ENCODE measurements around the gene FHOD3. TPM values are rescaled to one million over a fixed set of nuclear protein-coding genes. Genes with fewer than 3 reads are reported as not detected.

FHOD3 gene
- total RNA-seq, 1 experiment from 2014 or later, result 0.10 TPM

DNA sequence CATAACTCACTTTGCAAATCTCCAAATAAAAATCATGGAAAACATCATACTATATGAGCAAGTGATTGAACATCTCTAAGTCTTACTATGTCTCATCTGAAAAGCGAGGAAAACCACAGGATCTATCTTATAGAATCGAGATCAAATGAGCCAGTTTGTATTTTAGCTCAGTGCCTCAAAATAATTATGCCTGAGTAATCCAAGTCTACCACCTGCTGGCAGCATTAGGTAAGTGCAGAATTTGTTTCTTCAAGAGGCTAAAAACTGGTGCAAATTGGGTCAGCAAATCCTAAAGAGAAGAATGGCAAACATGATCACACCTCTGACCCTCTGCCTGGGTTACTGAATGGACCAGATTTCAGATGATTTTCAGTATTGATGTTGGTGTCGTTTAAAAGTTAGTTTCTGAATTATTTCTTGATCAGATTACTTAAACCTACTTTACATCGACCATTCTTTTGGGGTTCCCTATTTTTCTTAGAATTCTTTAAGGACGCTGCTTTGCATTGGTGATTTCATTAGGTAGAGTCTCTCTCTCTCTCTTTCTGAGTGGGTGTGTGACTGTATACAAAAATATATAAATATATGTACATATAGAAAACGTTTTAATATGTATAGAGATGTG is 12.7 kb upstream of the FHOD3 start:
- no peak for DNase-seq
- no peaks in the 10 kb centered on the region for H3K36me3 ChIP-seq
- H3K27me3 ChIP-seq, result no peaks in the 10 kb centered on the region
- no peak overlapping the region for H3K4me3 ChIP-seq
- no peaks in the 10 kb centered on the region for H3K9me3 ChIP-seq

DNA sequence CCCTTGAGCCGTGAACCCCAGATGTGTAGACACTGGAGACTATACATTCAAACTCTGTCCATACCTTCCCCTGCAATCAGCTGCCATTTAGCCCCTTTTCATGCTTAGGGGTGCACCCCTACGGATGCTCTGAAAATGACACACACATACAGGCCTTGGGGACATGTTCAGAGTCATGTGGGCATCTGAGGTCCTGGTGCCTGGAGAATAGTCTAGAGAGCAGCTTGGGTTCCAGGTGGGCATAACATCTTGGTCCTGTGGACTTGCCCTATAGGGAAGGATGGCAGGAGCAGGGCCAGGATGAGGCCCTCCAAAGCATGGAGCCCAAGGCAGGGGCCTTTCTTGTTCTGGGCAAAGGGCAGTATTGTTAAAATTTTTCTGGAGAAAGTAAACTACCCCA is 9.9 kb upstream of the FHOD3 start:
- DNase-seq, result no peak
- no peak overlapping the region for H3K4me3 ChIP-seq
- H3K27me3 ChIP-seq, result no peaks in the 10 kb centered on the region
- H3K36me3 ChIP-seq, result no peaks in the 10 kb centered on the region
- no peaks in the 10 kb centered on the region for H3K9me3 ChIP-seq

DNA sequence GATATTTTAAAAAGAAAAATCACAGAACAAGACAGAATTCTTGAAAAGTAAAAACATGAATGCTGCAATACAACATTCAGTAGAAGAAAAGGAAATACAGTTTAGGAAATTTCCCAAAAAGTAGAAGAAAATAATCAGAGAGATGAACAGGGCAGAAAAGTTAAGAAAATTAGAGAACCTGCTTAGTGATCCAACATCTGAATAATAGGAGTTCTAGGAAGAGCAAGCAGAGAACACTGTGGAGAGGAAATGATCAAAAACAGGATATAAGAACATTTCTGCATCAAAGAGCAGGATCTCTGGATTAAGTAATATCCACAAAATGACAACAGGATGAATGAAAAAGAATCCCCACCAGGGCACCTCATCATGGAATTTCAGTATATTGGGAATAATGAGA is 8.8 kb upstream of the FHOD3 start:
- Histone ChIP-seq H3K36me3 (no peaks in the 10 kb centered on the region), H3K9me3 (no peaks in the 10 kb centered on the region), H3K27me3 (no peaks in the 10 kb centered on the region), H3K4me3 (no peak overlapping the region)
- no peak for DNase-seq

DNA sequence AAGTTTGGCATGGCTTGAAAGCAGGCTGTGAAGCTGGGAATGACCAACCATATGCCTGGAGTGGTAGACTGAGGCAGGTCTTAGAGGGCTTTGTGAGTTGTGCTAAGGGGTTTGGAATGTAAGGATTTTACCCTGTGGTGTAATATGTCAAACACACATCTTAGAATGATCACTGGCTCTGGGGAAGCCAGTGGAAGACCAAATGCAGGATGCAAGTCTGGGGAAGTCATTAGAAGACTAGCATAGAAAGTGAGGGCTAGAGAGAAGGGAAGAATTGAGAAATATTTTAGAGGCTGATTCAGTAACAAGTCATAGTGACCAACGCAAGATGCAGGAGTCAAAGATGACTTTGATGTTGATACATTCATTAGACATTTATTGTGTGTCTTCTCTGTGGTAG is 3.5 kb upstream of the FHOD3 start:
- Histone ChIP-seq H3K9me3 (no peaks in the 10 kb centered on the region), H3K4me3 (no peak overlapping the region), H3K36me3 (no peaks in the 10 kb centered on the region), H3K27me3 (peaks cover 6% of the 10 kb centered on the region; the same call in 1 of the 2 replicates)
- no peak for DNase-seq

DNA sequence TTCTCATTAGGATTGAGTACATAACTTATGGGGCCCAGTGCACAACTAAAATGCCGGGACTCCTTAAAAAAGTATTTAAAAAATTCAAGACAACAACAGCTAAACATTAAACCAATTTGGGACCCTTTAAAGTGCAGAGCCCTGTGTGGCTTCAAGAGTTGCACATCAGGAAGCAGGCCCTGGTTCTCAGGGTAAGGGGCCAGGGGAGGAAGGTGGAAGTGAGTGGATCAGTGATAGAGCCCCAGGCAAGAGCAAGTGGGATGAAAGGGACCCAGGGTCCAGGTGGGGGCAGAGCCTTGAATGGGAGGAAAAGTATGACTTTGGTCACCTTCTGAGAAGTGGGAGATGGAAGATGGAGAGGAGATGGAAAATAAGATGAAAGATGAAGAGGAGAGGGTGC is 2.3 kb upstream of the FHOD3 start:
- no peak overlapping the region for H3K4me3 ChIP-seq
- H3K9me3 ChIP-seq, result no peaks in the 10 kb centered on the region
- H3K27me3 ChIP-seq, result peaks cover 6% of the 10 kb centered on the region; the same call in 1 of the 2 replicates
- H3K36me3 ChIP-seq, result no peaks in the 10 kb centered on the region
- DNase-seq, result no peak

DNA sequence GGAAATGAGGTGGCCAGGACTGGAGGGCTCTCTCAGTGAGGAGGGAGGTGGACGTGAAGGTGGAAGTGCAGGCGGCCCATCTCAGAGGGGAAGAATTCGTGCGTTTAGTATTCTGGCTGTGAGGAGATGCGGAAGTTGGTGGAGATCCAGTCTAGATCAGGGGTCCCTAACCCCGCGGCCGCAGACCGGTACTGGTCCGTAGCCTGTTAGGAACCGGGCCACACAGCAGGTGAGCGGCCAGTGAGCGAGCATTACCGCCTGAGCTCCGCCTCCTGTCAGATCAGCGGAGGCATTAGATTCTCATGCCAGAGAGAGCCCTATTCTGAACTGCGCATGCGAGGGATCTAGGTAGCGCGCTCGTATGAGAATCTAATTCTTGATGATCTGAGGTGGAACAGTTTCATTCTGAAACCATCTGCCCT is 1.6 kb upstream of the FHOD3 start:
- Histone ChIP-seq H3K9me3 (no peaks in the 10 kb centered on the region), H3K4me3 (no peak overlapping the region), H3K27me3 (peaks cover 6% of the 10 kb centered on the region; the same call in 1 of the 2 replicates), H3K36me3 (no peaks in the 10 kb centered on the region)
- no peak for DNase-seq

DNA sequence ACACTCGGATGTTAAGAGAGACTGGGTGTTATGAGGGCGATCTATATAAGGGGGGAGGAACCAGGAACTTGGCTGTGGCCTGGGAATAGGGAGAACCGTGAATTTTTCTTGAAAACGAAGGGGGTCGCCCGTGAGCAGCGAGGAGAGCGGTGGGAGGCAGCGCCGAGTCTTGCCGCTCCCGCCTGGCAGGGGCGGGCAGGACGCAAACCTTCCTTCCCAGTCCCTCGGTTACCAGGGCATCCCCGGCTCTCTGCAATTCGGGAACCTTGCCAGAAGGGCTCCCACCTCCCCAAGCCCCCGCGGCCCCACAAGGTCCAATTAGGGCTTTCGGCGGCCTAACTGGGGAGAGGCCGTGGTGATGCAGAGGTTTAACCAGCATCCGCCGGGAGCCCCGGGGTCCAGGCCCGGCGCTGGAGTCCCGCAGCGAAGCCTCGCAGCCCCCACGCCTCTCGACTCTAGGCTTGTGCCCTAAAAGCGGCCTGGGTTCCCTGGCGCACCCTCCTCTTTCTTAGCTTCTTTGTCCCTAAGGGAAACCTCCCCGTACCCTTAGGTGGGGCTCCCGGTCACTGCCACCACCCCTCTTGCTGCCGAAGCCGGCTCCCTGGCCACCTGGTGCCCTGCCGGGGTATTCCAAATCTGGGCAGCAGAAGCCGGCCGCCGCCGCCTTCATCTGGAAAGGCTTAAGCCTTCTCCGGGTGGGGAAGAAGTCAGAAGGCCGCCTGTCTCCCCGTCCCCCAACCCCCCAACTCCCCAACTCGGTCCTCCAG is 680 bp upstream of the FHOD3 start:
- Histone ChIP-seq H3K9me3 (no peaks in the 10 kb centered on the region), H3K36me3 (no peaks in the 10 kb centered on the region), H3K4me3 (peak overlapping the region; percentile 40), H3K27me3 (peaks cover 6% of the 10 kb centered on the region; the same call in 1 of the 2 replicates)
- peak; percentile 63 for DNase-seq

DNA sequence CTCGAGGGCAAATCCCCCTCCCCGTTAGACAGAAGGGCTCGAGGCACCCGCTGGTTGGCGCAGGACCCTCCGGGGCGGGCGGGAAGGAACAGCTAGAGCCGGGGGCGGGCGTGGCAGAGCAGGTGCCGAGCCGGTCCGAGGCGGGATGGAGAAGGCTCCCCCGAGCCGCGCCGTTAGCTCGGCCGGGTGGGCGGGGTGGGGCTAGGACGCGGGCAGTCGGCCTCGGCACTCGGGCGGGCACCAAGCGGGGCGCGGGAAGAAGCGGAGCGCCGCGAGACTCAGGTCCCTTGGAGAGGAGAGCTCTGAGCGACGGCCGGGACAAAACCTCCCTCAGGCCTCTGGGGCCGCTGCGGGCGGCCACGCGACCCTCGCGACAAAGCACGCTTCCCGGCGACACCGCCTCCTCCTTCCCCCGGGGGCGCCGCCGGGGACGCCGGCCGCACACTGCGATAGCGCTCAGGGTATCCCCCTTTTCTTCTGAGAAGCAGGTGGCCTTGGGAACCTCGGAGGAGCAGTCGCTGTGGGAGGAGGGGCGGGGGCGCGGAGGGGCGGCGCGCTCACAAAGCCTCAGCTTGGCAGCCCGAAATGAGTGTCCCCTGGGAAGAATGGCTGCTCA is 721 bp downstream of the FHOD3 start:
- Histone ChIP-seq H3K4me3 (peak overlapping the region; percentile 40; the same call in 1 of the 2 replicates), H3K27me3 (peaks cover 6% of the 10 kb centered on the region; the same call in 1 of the 2 replicates), H3K36me3 (no peaks in the 10 kb centered on the region), H3K9me3 (no peaks in the 10 kb centered on the region)
- no peak for DNase-seq

DNA sequence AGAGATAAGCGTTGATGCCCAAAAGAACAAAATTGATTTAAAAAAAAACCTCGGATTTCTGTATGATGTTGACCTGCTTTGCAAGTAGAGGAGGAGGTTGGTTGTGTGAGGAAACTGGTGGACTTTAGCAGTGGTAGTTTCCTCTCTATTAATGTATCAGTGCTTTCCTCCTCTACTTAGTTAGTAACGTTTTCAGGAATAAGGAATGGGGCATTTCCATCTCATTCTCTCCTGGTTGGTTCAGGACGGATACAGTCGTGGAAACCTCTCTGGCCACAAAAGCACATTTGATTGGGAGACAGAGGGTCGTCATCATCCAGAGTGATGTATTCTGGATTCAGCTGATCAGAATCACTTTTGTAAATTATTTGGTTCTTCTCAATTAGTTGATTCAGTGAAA is 1.5 kb downstream of the FHOD3 start:
- H3K27me3 ChIP-seq, result peaks cover 6% of the 10 kb centered on the region; the same call in 1 of the 2 replicates
- no peaks in the 10 kb centered on the region for H3K9me3 ChIP-seq
- no peaks in the 10 kb centered on the region for H3K36me3 ChIP-seq
- no peak for DNase-seq
- H3K4me3 ChIP-seq, result no peak overlapping the region

DNA sequence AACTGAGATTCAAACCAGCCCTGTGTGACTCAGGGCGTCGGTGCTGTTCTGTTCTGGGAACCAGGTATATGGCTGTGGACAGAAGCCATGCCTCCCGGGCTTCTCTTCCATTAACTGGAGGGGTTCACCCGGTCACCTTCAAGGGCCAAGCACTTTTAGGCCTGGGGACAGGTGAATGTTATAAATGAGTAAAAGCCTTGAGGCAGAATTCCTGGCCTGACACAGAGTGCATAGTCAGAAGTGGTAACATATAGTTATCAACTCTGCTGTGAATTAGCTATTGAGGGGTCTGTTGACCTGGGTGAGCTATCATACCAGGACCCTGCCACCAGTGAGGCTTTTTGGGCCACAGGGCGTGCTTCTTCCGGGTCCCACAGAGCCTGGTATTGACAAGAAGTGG is 2.7 kb downstream of the FHOD3 start:
- H3K27me3 ChIP-seq, result peaks cover 6% of the 10 kb centered on the region
- no peak overlapping the region for H3K4me3 ChIP-seq
- no peaks in the 10 kb centered on the region for H3K36me3 ChIP-seq
- no peak for DNase-seq
- no peaks in the 10 kb centered on the region for H3K9me3 ChIP-seq

DNA sequence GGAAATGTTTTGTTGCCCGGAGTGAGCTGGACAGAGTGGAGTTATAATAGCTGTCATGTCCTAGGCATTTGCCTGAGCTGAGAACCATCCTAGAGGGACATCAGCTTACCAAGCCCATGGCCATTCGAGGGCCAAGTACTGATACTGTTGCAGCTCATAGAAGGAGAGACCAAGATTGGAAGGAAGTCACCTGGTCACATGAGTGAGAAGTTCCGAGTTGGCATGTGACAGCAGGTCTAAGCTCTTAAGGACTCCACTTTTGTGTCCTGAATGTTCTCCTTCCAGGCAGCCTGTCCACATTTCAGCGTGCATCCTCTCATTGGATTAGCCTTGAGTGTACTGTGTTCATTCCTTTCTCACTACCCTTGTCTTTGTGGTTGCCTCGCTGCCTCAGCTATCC is 4.4 kb downstream of the FHOD3 start:
- no peaks in the 10 kb centered on the region for H3K9me3 ChIP-seq
- peaks cover 9% of the 10 kb centered on the region for H3K27me3 ChIP-seq
- H3K36me3 ChIP-seq, result no peaks in the 10 kb centered on the region
- H3K4me3 ChIP-seq, result no peak overlapping the region
- DNase-seq, result no peak

DNA sequence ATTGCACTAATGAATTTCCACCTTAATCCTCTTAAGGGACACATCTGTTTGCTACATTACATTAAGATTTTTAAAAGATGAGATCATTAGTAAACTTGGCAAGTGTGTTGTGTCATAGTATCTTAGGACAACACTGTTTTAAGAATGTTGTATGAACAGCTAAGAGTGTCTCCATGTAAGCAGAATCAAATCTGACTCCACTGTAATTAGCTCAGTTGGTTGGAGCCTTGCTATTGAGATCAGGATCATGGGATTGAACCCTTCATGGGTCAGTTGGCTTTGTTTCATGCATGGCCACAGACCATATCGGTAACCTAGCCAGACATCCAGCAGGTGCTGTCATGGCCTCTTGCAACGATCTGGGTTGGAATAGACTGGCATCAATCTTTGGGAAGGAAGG is 5.2 kb downstream of the FHOD3 start:
- no peaks in the 10 kb centered on the region for H3K36me3 ChIP-seq
- H3K27me3 ChIP-seq, result peaks cover 9% of the 10 kb centered on the region
- H3K4me3 ChIP-seq, result no peak overlapping the region
- no peaks in the 10 kb centered on the region for H3K9me3 ChIP-seq
- no peak for DNase-seq

DNA sequence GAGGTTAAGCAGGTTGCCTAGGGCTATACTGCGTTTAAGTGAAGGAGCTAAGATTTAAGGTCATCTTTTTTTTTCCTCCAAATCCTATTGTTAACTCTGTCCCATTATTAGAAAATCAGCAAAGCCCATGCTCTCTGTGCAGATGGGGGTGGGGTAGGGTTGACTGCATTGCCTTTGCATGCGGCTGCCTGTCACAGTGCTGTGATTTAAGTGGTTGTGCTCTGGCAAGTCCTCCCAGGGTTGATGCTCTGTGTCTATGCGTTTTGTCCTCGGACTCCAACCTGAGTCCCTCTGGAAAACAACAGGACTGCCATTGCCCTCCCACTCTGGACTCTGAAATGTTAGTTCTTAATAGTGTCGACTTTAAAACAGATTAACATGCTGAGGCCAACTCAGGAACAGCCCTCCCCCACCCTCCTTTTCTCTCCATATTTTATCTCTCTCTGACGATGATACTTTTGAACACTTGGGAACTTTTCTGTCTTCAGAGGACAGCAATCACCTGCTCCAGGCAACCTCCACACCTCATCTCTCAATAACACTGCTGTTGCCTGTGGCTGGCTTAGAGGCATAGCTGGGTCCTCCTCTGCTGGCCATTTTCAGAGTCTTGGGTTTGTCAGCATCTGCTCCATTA is 5.8 kb downstream of the FHOD3 start:
- H3K27me3 ChIP-seq, result peaks cover 7% of the 10 kb centered on the region
- DNase-seq, result no peak
- no peaks in the 10 kb centered on the region for H3K36me3 ChIP-seq
- H3K4me3 ChIP-seq, result no peak overlapping the region
- H3K9me3 ChIP-seq, result no peaks in the 10 kb centered on the region

DNA sequence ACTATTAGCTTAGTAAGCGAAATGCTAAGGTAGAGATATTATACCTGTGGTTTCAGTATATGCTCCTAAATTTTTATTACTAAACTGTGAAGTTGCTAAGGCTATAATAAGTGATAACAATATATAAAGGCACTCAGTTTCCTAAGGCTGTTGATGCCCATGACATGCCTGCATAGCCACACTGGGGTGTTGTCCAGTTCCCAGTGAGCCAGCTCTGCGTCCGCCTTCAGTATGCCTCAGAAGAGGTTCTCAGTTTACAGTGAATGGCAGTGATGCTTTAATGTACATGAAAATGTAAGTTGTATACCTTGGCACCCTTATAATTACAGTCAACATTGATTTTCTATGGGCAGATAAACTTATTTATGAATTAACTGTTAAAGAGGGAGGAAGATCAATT is 7.2 kb downstream of the FHOD3 start:
- Histone ChIP-seq H3K4me3 (no peak overlapping the region), H3K36me3 (no peaks in the 10 kb centered on the region), H3K9me3 (no peaks in the 10 kb centered on the region), H3K27me3 (peaks cover 2% of the 10 kb centered on the region)
- no peak for DNase-seq

DNA sequence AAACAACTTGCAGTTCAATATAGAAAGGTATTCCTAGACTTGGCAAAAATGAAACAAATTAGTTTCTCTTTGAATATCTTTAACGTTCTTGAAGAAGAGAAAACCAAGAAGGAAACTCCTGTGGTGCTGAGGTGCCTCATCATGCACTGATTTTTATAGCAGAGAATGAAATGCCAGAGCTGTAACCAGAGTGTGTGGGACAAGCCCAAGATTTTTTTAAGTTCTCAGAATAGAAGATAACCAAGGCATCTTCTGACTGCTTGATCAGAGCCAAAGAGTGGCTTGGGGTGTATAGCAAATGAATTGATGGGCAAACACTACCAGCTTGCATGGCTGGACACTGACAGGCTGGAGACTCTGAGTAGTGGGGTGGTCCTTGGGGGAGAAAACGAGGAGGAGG is 7.9 kb downstream of the FHOD3 start:
- Histone ChIP-seq H3K36me3 (no peaks in the 10 kb centered on the region), H3K9me3 (no peaks in the 10 kb centered on the region), H3K27me3 (peaks cover 2% of the 10 kb centered on the region), H3K4me3 (no peak overlapping the region)
- no peak for DNase-seq

DNA sequence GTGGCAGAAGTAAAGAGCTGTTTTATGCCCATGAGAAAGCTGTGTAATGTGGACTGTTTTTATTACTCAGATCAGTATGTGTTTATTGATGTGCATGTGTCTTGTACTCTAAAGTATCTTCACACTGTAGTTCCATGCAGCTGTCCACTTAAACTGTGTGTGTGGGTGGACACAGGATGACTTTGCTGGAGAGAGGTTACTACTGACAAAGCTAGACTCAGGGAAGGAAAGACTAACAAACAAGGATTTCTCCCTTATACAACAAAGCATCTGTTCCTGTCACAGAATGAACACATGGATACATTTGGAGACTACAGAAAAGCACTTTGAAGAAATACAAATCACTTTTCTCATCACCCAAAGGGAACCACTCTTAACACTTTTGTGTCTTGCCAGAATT is 10.0 kb downstream of the FHOD3 start:
- Histone ChIP-seq H3K27me3 (peaks cover 2% of the 10 kb centered on the region), H3K9me3 (no peaks in the 10 kb centered on the region), H3K4me3 (no peak overlapping the region), H3K36me3 (no peaks in the 10 kb centered on the region)
- DNase-seq, result no peak

DNA sequence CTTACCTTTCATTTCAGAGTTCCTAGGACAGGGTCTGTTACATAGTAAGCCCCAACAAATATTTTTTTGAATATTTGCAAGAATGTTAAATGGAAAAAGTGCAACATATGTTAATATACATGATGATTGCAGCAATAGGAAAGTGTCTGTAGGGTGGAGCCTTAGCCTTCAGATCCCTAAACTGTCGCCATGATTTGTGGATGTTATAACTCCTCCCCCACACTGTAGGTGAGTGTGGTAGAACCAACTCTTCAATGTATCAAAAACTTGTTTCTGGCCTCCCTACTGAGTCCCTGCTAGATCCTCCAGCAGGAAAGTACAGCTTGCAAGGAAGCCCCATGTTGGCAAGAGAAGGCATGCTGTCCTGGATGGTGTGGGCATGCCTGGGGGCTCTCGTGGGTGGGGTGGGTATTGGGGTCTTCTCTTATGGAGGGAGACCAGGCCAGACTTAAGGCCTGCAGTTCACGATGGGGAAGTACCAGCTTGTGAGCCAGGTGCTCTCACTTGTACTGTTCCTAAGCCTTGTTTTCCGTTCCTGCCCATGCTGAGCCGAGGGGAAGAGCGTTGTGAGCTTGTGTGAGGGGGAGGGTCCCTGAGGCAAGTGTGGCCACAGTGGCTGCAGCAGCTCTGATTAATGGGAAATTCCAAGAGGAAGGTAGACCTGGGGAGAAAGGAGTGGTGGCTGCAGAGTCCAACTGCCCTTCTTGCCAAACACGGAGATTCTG is 11.4 kb downstream of the FHOD3 start:
- no peaks in the 10 kb centered on the region for H3K36me3 ChIP-seq
- no peak overlapping the region for H3K4me3 ChIP-seq
- H3K9me3 ChIP-seq, result no peaks in the 10 kb centered on the region
- DNase-seq, result no peak
- peaks cover 2% of the 10 kb centered on the region for H3K27me3 ChIP-seq

Data from MG63 (cell line).